ENCODE measurements around the gene CNOT2.

CNOT2 gene

GRCh38 chr12:70367258-70368141 is 124.3 kb downstream of the CNOT2 start:
- Histone ChIP-seq H3K27me3 (ENCODE audit: low read length) (no peaks in the 10 kb centered on the region), H3F3A (ENCODE audit: insufficient read depth) (peaks cover 31% of the 10 kb centered on the region), H3K27ac (ENCODE audit: low read depth, low read length) (no peak overlapping the region), H3K79me2 (ENCODE audit: insufficient read depth, low read length) (no peaks in the 10 kb centered on the region), H4K20me1 (ENCODE audit: low read depth, low read length) (no peaks in the 10 kb centered on the region), H3K4me3 (ENCODE audit: insufficient read depth, low read length, poor library complexity, severe bottlenecking) (peak overlapping the region; percentile 93), H3K36me3 (ENCODE audit: low read length) (no peaks in the 10 kb centered on the region), H3K9me2 (replicated peaks; ENCODE audit: insufficient read depth, low read length) (no peaks in the 10 kb centered on the region), H3K9me3 (ENCODE audit: insufficient read depth, low read length) (no peaks in the 10 kb centered on the region), H3K4me2 (ENCODE audit: low read depth, low read length, poor library complexity, severe bottlenecking) (peak overlapping the region; percentile 91), H3K9ac (ENCODE audit: low read length) (peak overlapping the region; percentile 66), H2AFZ (ENCODE audit: low read depth, low read length, severe bottlenecking) (peak overlapping the region; percentile 90)
- TF ChIP-seq CTCF (IDR thresholded peaks at IDR 0.05; ENCODE audit: insufficient read depth, low read length, poor library complexity, severe bottlenecking) (no peak), EZH2phosphoT487 (conservative IDR thresholded peaks at IDR 0.05; ENCODE audit: low read length) (no peak)

- Histone ChIP-seq H3K4me2 (ENCODE audit: low read depth, low read length, poor library complexity, severe bottlenecking) (no peak overlapping the region), H3K4me3 (ENCODE audit: insufficient read depth, low read length, poor library complexity, severe bottlenecking) (no peak overlapping the region), H3K79me2 (ENCODE audit: insufficient read depth, low read length) (no peaks in the 10 kb centered on the region), H3F3A (ENCODE audit: insufficient read depth) (peaks cover 6% of the 10 kb centered on the region; the same call in 1 of the 2 replicates), H3K27ac (ENCODE audit: low read depth, low read length) (no peak overlapping the region), H3K9me2 (replicated peaks; ENCODE audit: insufficient read depth, low read length) (no peaks in the 10 kb centered on the region), H3K27me3 (ENCODE audit: low read length) (no peaks in the 10 kb centered on the region), H3K9me3 (ENCODE audit: insufficient read depth, low read length) (no peaks in the 10 kb centered on the region), H2AFZ (ENCODE audit: low read depth, low read length, severe bottlenecking) (no peak overlapping the region), H4K20me1 (ENCODE audit: low read depth, low read length) (no peaks in the 10 kb centered on the region), H3K9ac (ENCODE audit: low read length) (no peak overlapping the region), H3K36me3 (ENCODE audit: low read length) (no peaks in the 10 kb centered on the region)
- TF ChIP-seq EZH2phosphoT487 (conservative IDR thresholded peaks at IDR 0.05; ENCODE audit: low read length) (no peak), CTCF (IDR thresholded peaks at IDR 0.05; ENCODE audit: insufficient read depth, low read length, poor library complexity, severe bottlenecking) (no peak)
Measured at GRCh38 chr12:70372881-70373280, 129.6 kb downstream of the CNOT2 start.

- H3K36me3 ChIP-seq (ENCODE audit: low read length), result no peaks in the 10 kb centered on the region
- no peaks in the 10 kb centered on the region for H3K27me3 ChIP-seq (ENCODE audit: low read length)
- TF ChIP-seq CTCF (IDR thresholded peaks at IDR 0.05; ENCODE audit: insufficient read depth, low read length, poor library complexity, severe bottlenecking) (no peak), EZH2phosphoT487 (conservative IDR thresholded peaks at IDR 0.05; ENCODE audit: low read length) (no peak)
- H3K79me2 ChIP-seq (ENCODE audit: insufficient read depth, low read length), result no peaks in the 10 kb centered on the region
- no peak overlapping the region for H3K9ac ChIP-seq (ENCODE audit: low read length)
- H3F3A ChIP-seq (ENCODE audit: insufficient read depth), result no peaks in the 10 kb centered on the region
- 0 out of 2 replicates have a peak, but pooled peaks cover 3% of the 10 kb centered on the region for H3K9me3 ChIP-seq (ENCODE audit: insufficient read depth, low read length)
- H2AFZ ChIP-seq (ENCODE audit: low read depth, low read length, severe bottlenecking), result no peak overlapping the region
- no peak overlapping the region for H3K4me3 ChIP-seq (ENCODE audit: insufficient read depth, low read length, poor library complexity, severe bottlenecking)
- no peak overlapping the region for H3K4me2 ChIP-seq (ENCODE audit: low read depth, low read length, poor library complexity, severe bottlenecking)
- no peaks in the 10 kb centered on the region for H4K20me1 ChIP-seq (ENCODE audit: low read depth, low read length)
- H3K27ac ChIP-seq (ENCODE audit: low read depth, low read length), result no peak overlapping the region
- no peaks in the 10 kb centered on the region for H3K9me2 ChIP-seq (replicated peaks; ENCODE audit: insufficient read depth, low read length)
Measured at GRCh38 chr12:70379846-70380245, 136.6 kb downstream of the CNOT2 start.

All from SU-DHL-6 (cell line).